ENCODE measurements around the gene ZNF608. TPM values are rescaled to one million over a fixed set of nuclear protein-coding genes. Genes with fewer than 3 reads are reported as not detected.

Gene ZNF608
- total RNA-seq, 1 donor from 2014 or later = 50.2 TPM

- Histone ChIP-seq H3K36me3 (ENCODE audit: control insufficient read depth, insufficient read depth, low read length) (no peaks in the 10 kb centered on the region), H3K4me3 (ENCODE audit: low read depth, low read length) (no peak overlapping the region), H3K27me3 (ENCODE audit: control insufficient read depth, insufficient read depth, low read length) (no peaks in the 10 kb centered on the region)
- TF ChIP-seq CTCF (IDR thresholded peaks at IDR 0.05; ENCODE audit: insufficient read depth, low read length, poor library complexity, severe bottlenecking) = no peak
- no peak for DNase-seq (ENCODE audit: low read depth)
Observed at GRCh38 chr5:124714910-124715309, 31.5 kb downstream of the ZNF608 start.

GRCh38 chr5:124713595-124713994 lies 32.8 kb downstream of the ZNF608 start:
- H3K36me3 ChIP-seq (ENCODE audit: control insufficient read depth, insufficient read depth, low read length) = peaks cover 1% of the 10 kb centered on the region
- H3K4me3 ChIP-seq (ENCODE audit: low read depth, low read length) = no peak overlapping the region
- H3K27me3 ChIP-seq (ENCODE audit: control insufficient read depth, insufficient read depth, low read length) = no peaks in the 10 kb centered on the region
- no peak for TF ChIP-seq CTCF (IDR thresholded peaks at IDR 0.05; ENCODE audit: insufficient read depth, low read length, poor library complexity, severe bottlenecking)
- DNase-seq (ENCODE audit: low read depth) = no peak

GRCh38 chr5:124712731-124713305 lies 33.6 kb downstream of the ZNF608 start:
- Histone ChIP-seq H3K36me3 (ENCODE audit: control insufficient read depth, insufficient read depth, low read length) (peaks cover 1% of the 10 kb centered on the region), H3K27me3 (ENCODE audit: control insufficient read depth, insufficient read depth, low read length) (no peaks in the 10 kb centered on the region), H3K4me3 (ENCODE audit: low read depth, low read length) (no peak overlapping the region)
- no peak for TF ChIP-seq CTCF (IDR thresholded peaks at IDR 0.05; ENCODE audit: insufficient read depth, low read length, poor library complexity, severe bottlenecking)
- no peak for DNase-seq (ENCODE audit: low read depth)

GRCh38 chr5:124708086-124708485 lies 38.4 kb downstream of the ZNF608 start:
- H3K4me3 ChIP-seq (ENCODE audit: low read depth, low read length) = no peak overlapping the region
- DNase-seq (ENCODE audit: low read depth) = no peak
- peaks cover 1% of the 10 kb centered on the region for H3K36me3 ChIP-seq (ENCODE audit: control insufficient read depth, insufficient read depth, low read length)
- no peak for TF ChIP-seq CTCF (IDR thresholded peaks at IDR 0.05; ENCODE audit: insufficient read depth, low read length, poor library complexity, severe bottlenecking)
- no peaks in the 10 kb centered on the region for H3K27me3 ChIP-seq (ENCODE audit: control insufficient read depth, insufficient read depth, low read length)

GRCh38 chr5:124707520-124707919 lies 38.9 kb downstream of the ZNF608 start:
- Histone ChIP-seq H3K27me3 (ENCODE audit: control insufficient read depth, insufficient read depth, low read length) (no peaks in the 10 kb centered on the region), H3K36me3 (ENCODE audit: control insufficient read depth, insufficient read depth, low read length) (peaks cover 1% of the 10 kb centered on the region), H3K4me3 (ENCODE audit: low read depth, low read length) (no peak overlapping the region)
- no peak for DNase-seq (ENCODE audit: low read depth)
- TF ChIP-seq CTCF (IDR thresholded peaks at IDR 0.05; ENCODE audit: insufficient read depth, low read length, poor library complexity, severe bottlenecking) = no peak

- peaks cover 1% of the 10 kb centered on the region for H3K36me3 ChIP-seq (ENCODE audit: control insufficient read depth, insufficient read depth, low read length)
- H3K4me3 ChIP-seq (ENCODE audit: low read depth, low read length) = no peak overlapping the region
- DNase-seq (ENCODE audit: low read depth) = no peak
- H3K27me3 ChIP-seq (ENCODE audit: control insufficient read depth, insufficient read depth, low read length) = no peaks in the 10 kb centered on the region
- no peak for TF ChIP-seq CTCF (IDR thresholded peaks at IDR 0.05; ENCODE audit: insufficient read depth, low read length, poor library complexity, severe bottlenecking)
Observed at GRCh38 chr5:124706729-124707361, 39.6 kb downstream of the ZNF608 start.
